Naive thymus-derived CD4-positive, alpha-beta T cell (primary cell): ENCODE measurements around the gene SETD9. TPM values are rescaled to one million over a fixed set of nuclear protein-coding genes. Genes with fewer than 3 reads are reported as not detected.

Source experiments
- ATAC-seq: fragments of 150-1000 bp; cut with Tn5 transposase; 2 replicates; pipeline ENCODE4 v1.10.0; 2021; ENCODE audit warnings: mild to moderate bottlenecking, moderate library complexity
- CTCF ChIA-PET: fragments of 350-600 bp; sonication (Branson Sonifier 250); formaldehyde crosslinking; loops from one replicate; lab custom pipeline; 2021; ENCODE audit warnings: antibody characterized with exemption; lab: Charles Lee
- POLR2A ChIA-PET: fragments of 350-600 bp; sonication (Branson Sonifier 250); formaldehyde crosslinking; loops from one replicate; lab custom pipeline; 2021; ENCODE audit warnings: antibody characterized with exemption, inconsistent platforms; lab: Charles Lee
- DNase-seq, 9 donors: peaks; one replicate each; pipeline versions ENCODE4 v3.0.0 to v3.0.0-alpha.2; 2020 to 2022; ENCODE audit warnings: mixed read lengths in 1 of 9
- H3K27ac ChIP-seq: one replicate; pipeline ENCODE4 v1.7.0; 2013; ENCODE audit warnings: mild to moderate bottlenecking, low read depth, low read length, moderate library complexity
- H3K27me3 ChIP-seq, 2 donors: one replicate each; pipeline ENCODE4 v1.7.0; 2013; ENCODE audit warnings: low read length in 2 of 2, mild to moderate bottlenecking in 2 of 2, moderate library complexity in 2 of 2; ENCODE audit not compliant: control insufficient read depth in 2 of 2, insufficient read depth in 2 of 2
- H3K36me3 ChIP-seq, 3 experiments: 1 replicate in 2 of 3; 2 replicates in 1 of 3; pipeline ENCODE4 v1.7.0; 2013; ENCODE audit warnings: low read length in 3 of 3, mild to moderate bottlenecking in 3 of 3, moderate library complexity in 1 of 3; ENCODE audit not compliant: insufficient read depth in 3 of 3, control insufficient read depth in 2 of 3
- H3K4me1 ChIP-seq, 2 donors: one replicate each; pipeline ENCODE4 v1.7.0; 2013; ENCODE audit warnings: low read length in 2 of 2, mild to moderate bottlenecking in 2 of 2, moderate library complexity in 1 of 2; ENCODE audit not compliant: control insufficient read depth in 2 of 2, insufficient read depth in 2 of 2
- H3K4me3 ChIP-seq: 2 replicates; pipeline ENCODE4 v1.7.0; 2013; ENCODE audit warnings: mild to moderate bottlenecking, low read length
- H3K9me3 ChIP-seq, 3 experiments: 1 replicate in 2 of 3; 2 replicates in 1 of 3; pipeline ENCODE4 v1.7.0; 2013; ENCODE audit warnings: low read length in 3 of 3; ENCODE audit not compliant: control insufficient read depth in 2 of 3
- H3K27ac Mint-ChIP-seq, 9 donors: one replicate each; pipeline ENCODE4 v1.8.0; 2020 to 2022; ENCODE audit warnings: mixed read lengths in 9 of 9, mild to moderate bottlenecking in 8 of 9, moderate library complexity in 5 of 9, inconsistent platforms in 2 of 9
- H3K27me3 Mint-ChIP-seq, 5 donors: one replicate each; pipeline ENCODE4 v1.8.0; 2021 to 2022; ENCODE audit warnings: mixed read lengths in 5 of 5, mild to moderate bottlenecking in 1 of 5
- H3K36me3 Mint-ChIP-seq, 5 donors: one replicate each; pipeline ENCODE4 v1.8.0; 2020 to 2022; ENCODE audit warnings: mixed read lengths in 5 of 5, mild to moderate bottlenecking in 3 of 5, inconsistent platforms in 1 of 5
- H3K4me1 Mint-ChIP-seq, 7 donors: one replicate each; pipeline ENCODE4 v1.8.0; 2020 to 2022; ENCODE audit warnings: mixed read lengths in 7 of 7, mild to moderate bottlenecking in 3 of 7, inconsistent platforms in 1 of 7
- H3K4me3 Mint-ChIP-seq, 10 donors: one replicate each; pipeline ENCODE4 v1.8.0; 2020 to 2022; ENCODE audit warnings: mild to moderate bottlenecking in 10 of 10, mixed read lengths in 10 of 10, moderate library complexity in 6 of 10, inconsistent platforms in 2 of 10
- H3K9me3 Mint-ChIP-seq, 11 donors: one replicate each; pipeline ENCODE4 v1.8.0; 2020 to 2022; ENCODE audit warnings: mixed read lengths in 11 of 11, mild to moderate bottlenecking in 4 of 11, inconsistent platforms in 1 of 11, moderate library complexity in 1 of 11
- intact Hi-C, 2 donors: fragments of 100-400 bp; cut with micrococcal nuclease; formaldehyde crosslinking; loops; one replicate each; pipeline ENCODE4 v1.15.1; 2023
- polyA plus RNA-seq, 2 donors: library from polyadenylated mRNA; unstranded; fragments of 300-500 nt; fragmentation: Illumina TruSeq; gene quantifications; one replicate each; pipeline ENCODE4 v1.2.3, GENCODE V29; 2021
- total RNA-seq, 6 experiments: library from RNA in 5 of 6; stranded (reverse) in 5 of 6; gene quantifications; 1 replicate in 5 of 6; 2 replicates in 1 of 6; pipeline ENCODE4 v1.2.3 and lab custom pipeline; 2021 to 2026

Gene SETD9
- total and polyA plus RNA-seq, 7 experiments from 2014 or later: 3.7 to 11.4 (median 6.7) TPM

GRCh38 chr5:56881571-56881970 is 27.8 kb upstream of the SETD9 start:
- DNase-seq (no peak), ATAC-seq (no peak)
- H3K27ac ChIP-seq: no peak overlapping the region
- no peaks in the 10 kb centered on the region for H3K27me3 Mint-ChIP-seq
- H3K4me3 Mint-ChIP-seq: no peak overlapping the region
- CTCF ChIA-PET: no interaction called here
- intact Hi-C loops: no loop called here
- H3K27ac Mint-ChIP-seq: peak overlapping the region in 6 of 9 donors; percentile 16 to 62 (median 52)
- H3K27me3 ChIP-seq: no peaks in the 10 kb centered on the region
- H3K9me3 ChIP-seq: no peaks in the 10 kb centered on the region
- peaks cover 4 to 20% (median 8%) of the 10 kb centered on the region in 7 donors for H3K4me1 Mint-ChIP-seq
- H3K36me3 Mint-ChIP-seq: peaks cover 13 to 67% (median 42%) of the 10 kb centered on the region in 5 donors
- H3K4me3 ChIP-seq: no peak overlapping the region
- no peaks in the 10 kb centered on the region for H3K4me1 ChIP-seq
- H3K36me3 ChIP-seq: peaks cover 36 to 85% (median 41%) of the 10 kb centered on the region in 3 experiments
- H3K9me3 Mint-ChIP-seq: no peaks in the 10 kb centered on the region
- POLR2A ChIA-PET: interaction anchor here (0.7 to 1.1 kb wide), 2 partner anchors 15 to 343 kb away, joined by 4 to 5 read pairs; no protein-coding TSS in a partner anchor

- ATAC-seq (no peak), DNase-seq (no peak)
- no peak overlapping the region for H3K4me3 Mint-ChIP-seq
- Histone ChIP-seq H3K4me3 (no peak overlapping the region), H3K27ac (no peak overlapping the region), H3K27me3 (no peaks in the 10 kb centered on the region), H3K9me3 (no peaks in the 10 kb centered on the region), H3K4me1 (no peaks in the 10 kb centered on the region), H3K36me3 (peaks cover 9 to 39% (median 26%) of the 10 kb centered on the region in 3 experiments)
- peak overlapping the region in 4 of 9 donors; percentile 4 to 52 (median 26) for H3K27ac Mint-ChIP-seq
- peaks cover 0 to 1% (median 0%) of the 10 kb centered on the region in 11 donors for H3K9me3 Mint-ChIP-seq
- ChIA-PET CTCF (interaction anchor here (1.1 kb wide), 1 partner anchor 322 kb away, joined by 3 read pairs; no protein-coding TSS in a partner anchor), POLR2A (interaction anchor here (1.2 kb wide), 1 partner anchor 16 kb away, joined by 3 read pairs; no protein-coding TSS in a partner anchor)
- intact Hi-C loops: no loop called here
- peaks cover 12 to 69% (median 54%) of the 10 kb centered on the region in 5 donors for H3K36me3 Mint-ChIP-seq
- H3K4me1 Mint-ChIP-seq: peaks cover 2 to 19% (median 7%) of the 10 kb centered on the region in 7 donors
- H3K27me3 Mint-ChIP-seq: no peaks in the 10 kb centered on the region
Measured at GRCh38 chr5:56893251-56893951, 16.0 kb upstream of the SETD9 start.

- intact Hi-C loops: no loop called here
- Histone ChIP-seq H3K4me1 (no peaks in the 10 kb centered on the region), H3K4me3 (no peak overlapping the region), H3K36me3 (peaks cover 5 to 15% (median 14%) of the 10 kb centered on the region in 3 experiments), H3K9me3 (no peaks in the 10 kb centered on the region), H3K27ac (no peak overlapping the region), H3K27me3 (no peaks in the 10 kb centered on the region)
- no peak for ATAC-seq
- Mint-ChIP-seq H3K27ac (peak overlapping the region in 3 of 9 donors; percentile 28 to 70 (median 45)), H3K9me3 (peaks cover 0 to 1% (median 0%) of the 10 kb centered on the region in 11 donors), H3K36me3 (peaks cover 4 to 40% (median 28%) of the 10 kb centered on the region in 5 donors), H3K4me3 (no peak overlapping the region), H3K27me3 (no peaks in the 10 kb centered on the region), H3K4me1 (peaks cover 0 to 11% (median 7%) of the 10 kb centered on the region in 7 donors)
- POLR2A ChIA-PET: interaction anchor here (0.9 kb wide), 1 partner anchor 16 kb away, joined by 5 read pairs; no protein-coding TSS in a partner anchor
- no peak for DNase-seq
- CTCF ChIA-PET: interaction anchor here (0.7 to 1.4 kb wide), 4 partner anchors 8 to 626 kb away, joined by 3 to 7 read pairs (median 4); no protein-coding TSS in a partner anchor
Measured at GRCh38 chr5:56896763-56897162, 12.6 kb upstream of the SETD9 start.

- Histone ChIP-seq H3K9me3 (no peaks in the 10 kb centered on the region), H3K4me3 (no peak overlapping the region), H3K36me3 (peaks cover 5 to 14% (median 13%) of the 10 kb centered on the region in 3 experiments), H3K27ac (no peak overlapping the region), H3K4me1 (no peaks in the 10 kb centered on the region), H3K27me3 (no peaks in the 10 kb centered on the region)
- ChIA-PET CTCF (interaction anchor here (0.6 to 1.5 kb wide), 9 partner anchors 11 to 1512 kb away, joined by 3 to 5 read pairs (median 3); partner anchors contain the start of gene SETD9), POLR2A (interaction anchor here (0.9 to 1.2 kb wide), 2 partner anchors 10 to 16 kb away, joined by 3 to 5 read pairs; no protein-coding TSS in a partner anchor)
- DNase-seq (no peak), ATAC-seq (no peak)
- peaks cover 0 to 10% (median 4%) of the 10 kb centered on the region in 7 donors for H3K4me1 Mint-ChIP-seq
- peaks cover 4 to 30% (median 21%) of the 10 kb centered on the region in 5 donors for H3K36me3 Mint-ChIP-seq
- H3K4me3 Mint-ChIP-seq: no peak overlapping the region
- no peaks in the 10 kb centered on the region for H3K9me3 Mint-ChIP-seq
- intact Hi-C loops: no loop called here
- H3K27me3 Mint-ChIP-seq: peaks cover 0 to 4% (median 0%) of the 10 kb centered on the region in 5 donors
- H3K27ac Mint-ChIP-seq: peak overlapping the region in 1 of 9 donors; percentile 51
Measured at GRCh38 chr5:56898213-56898612, 11.2 kb upstream of the SETD9 start.

GRCh38 chr5:56900395-56900794 is 9.0 kb upstream of the SETD9 start:
- Histone ChIP-seq H3K4me3 (no peak overlapping the region), H3K9me3 (no peaks in the 10 kb centered on the region), H3K27me3 (no peaks in the 10 kb centered on the region), H3K4me1 (no peaks in the 10 kb centered on the region), H3K36me3 (no peaks in the 10 kb centered on the region), H3K27ac (no peak overlapping the region)
- intact Hi-C loops: loop anchor here (1.0 to 10.0 kb wide), 5 partner anchors 377 to 1560 kb away; partner anchors contain the start of gene PLK2 (in 2 of the 2)
- no peak overlapping the region for H3K4me3 Mint-ChIP-seq
- POLR2A ChIA-PET: no interaction called here
- peak; percentile 46 for ATAC-seq
- peaks cover 0 to 6% (median 0%) of the 10 kb centered on the region in 7 donors for H3K4me1 Mint-ChIP-seq
- peaks cover 0 to 16% (median 10%) of the 10 kb centered on the region in 5 donors for H3K36me3 Mint-ChIP-seq
- H3K9me3 Mint-ChIP-seq: peaks cover 0 to 1% (median 0%) of the 10 kb centered on the region in 11 donors
- peaks cover 0 to 14% (median 0%) of the 10 kb centered on the region in 5 donors for H3K27me3 Mint-ChIP-seq
- H3K27ac Mint-ChIP-seq: no peak overlapping the region
- DNase-seq: no peak
- CTCF ChIA-PET: interaction anchor here (0.6 to 4.0 kb wide), 17 partner anchors 9 to 958 kb away, joined by 3 to 22 read pairs (median 4); partner anchors contain the start of gene SETD9

- Mint-ChIP-seq H3K4me3 (no peak overlapping the region), H3K27me3 (peaks cover 0 to 15% (median 0%) of the 10 kb centered on the region in 5 donors), H3K9me3 (peaks cover 0 to 1% (median 0%) of the 10 kb centered on the region in 11 donors), H3K36me3 (peaks cover 0 to 13% (median 7%) of the 10 kb centered on the region in 5 donors), H3K27ac (no peak overlapping the region), H3K4me1 (peaks cover 0 to 6% (median 0%) of the 10 kb centered on the region in 7 donors)
- Histone ChIP-seq H3K27ac (no peak overlapping the region), H3K36me3 (no peaks in the 10 kb centered on the region), H3K4me3 (no peak overlapping the region), H3K9me3 (no peaks in the 10 kb centered on the region), H3K27me3 (no peaks in the 10 kb centered on the region), H3K4me1 (no peaks in the 10 kb centered on the region)
- ChIA-PET POLR2A (interaction anchor here (1.0 kb wide), 1 partner anchor 9 kb away, joined by 3 read pairs; no protein-coding TSS in a partner anchor), CTCF (interaction anchor here (0.6 to 4.0 kb wide), 21 partner anchors 9 to 958 kb away, joined by 3 to 22 read pairs (median 4); partner anchors contain the start of gene SETD9)
- DNase-seq (peak in 7 of 9 donors; percentile 20 to 62 (median 51)), ATAC-seq (peak; percentile 81)
- intact Hi-C loops: loop anchor here (1.0 to 10.0 kb wide), 9 partner anchors 8 to 1560 kb away; partner anchors contain the start of genes PLK2 (in 2 of the 2) and SETD9 (in 1 of the 2)
Measured at GRCh38 chr5:56900858-56901578, 8.4 kb upstream of the SETD9 start.
